CD14-positive monocyte (primary cell): Measurements from ENCODE around the gene ALG5. TPM values are rescaled to one million over a fixed set of nuclear protein-coding genes. Genes with fewer than 3 reads are reported as not detected.

ENCODE experiments used
- DNase-seq, 3 donors: peaks; one replicate each; pipeline ENCODE4 v3.0.0-alpha.2; 2011 to 2022
- H2AFZ ChIP-seq: 2 replicates; pipeline ENCODE4 v1.6.0; 2012; ENCODE audit warnings: mild to moderate bottlenecking, low read depth, low read length, inconsistent platforms; ENCODE audit not compliant: insufficient read depth, poor library complexity, severe bottlenecking
- H3K27ac ChIP-seq, 2 donors: 1 replicate in 1 of 2; 2 replicates in 1 of 2; pipeline ENCODE4 v1.5.1; 2012 to 2013; ENCODE audit warnings: low read length in 2 of 2, control low read depth in 1 of 2, inconsistent platforms in 1 of 2, low read depth in 1 of 2, mild to moderate bottlenecking in 1 of 2
- H3K27me3 ChIP-seq, 2 donors: one replicate each; pipeline versions ENCODE4 v1.6.0 to v1.6.1; 2011 to 2013; ENCODE audit warnings: low read length in 2 of 2; ENCODE audit not compliant: control insufficient read depth in 2 of 2, insufficient read depth in 2 of 2
- H3K36me3 ChIP-seq, 2 donors: replicated peaks in 1 of 2; 1 replicate in 1 of 2; 2 replicates in 1 of 2; pipeline versions ENCODE4 v1.5.1 to v1.6.1; 2012 to 2013; ENCODE audit warnings: low read length in 2 of 2, control low read depth in 1 of 2, inconsistent platforms in 1 of 2, mild to moderate bottlenecking in 1 of 2; ENCODE audit not compliant: insufficient read depth in 2 of 2, control insufficient read depth in 1 of 2
- H3K4me1 ChIP-seq, 2 donors: 1 replicate in 1 of 2; 2 replicates in 1 of 2; pipeline versions ENCODE4 v1.5.1 to v1.6.1; 2012 to 2013; ENCODE audit warnings: low read length in 2 of 2, control low read depth in 1 of 2, inconsistent platforms in 1 of 2, mild to moderate bottlenecking in 1 of 2, moderate library complexity in 1 of 2; ENCODE audit not compliant: insufficient read depth in 2 of 2, control insufficient read depth in 1 of 2
- H3K4me2 ChIP-seq: replicated peaks from 2 replicates; pipeline ENCODE3; 2012; ENCODE audit warnings: low read length, moderate library complexity, mild to moderate bottlenecking; ENCODE audit not compliant: poor library complexity, severe bottlenecking; ENCODE audit errors: extremely low read depth
- H3K4me3 ChIP-seq, 3 experiments: fragments of 200-600 bp in 1 of 3; sonication (generic) in 1 of 3; replicated peaks in 1 of 3; 1 replicate in 2 of 3; 2 replicates in 1 of 3; pipeline ENCODE4 v1.5.1; 2011 to 2013; ENCODE audit warnings: low read length in 3 of 3, mild to moderate bottlenecking in 3 of 3, control low read depth in 2 of 3, low read depth in 2 of 3, inconsistent platforms in 1 of 3, moderate library complexity in 1 of 3
- H3K79me2 ChIP-seq: 2 replicates; pipeline ENCODE4 v1.6.0; 2012; ENCODE audit warnings: mild to moderate bottlenecking, control low read depth, inconsistent platforms, low read length, moderate library complexity; ENCODE audit not compliant: insufficient read depth
- H3K9ac ChIP-seq: 2 replicates; pipeline ENCODE4 v1.6.0; 2017; ENCODE audit warnings: low read length, mild to moderate bottlenecking; ENCODE audit not compliant: insufficient read depth, poor library complexity, severe bottlenecking
- H3K9me3 ChIP-seq, 2 donors: replicated peaks in 1 of 2; 1 replicate in 1 of 2; 2 replicates in 1 of 2; pipeline versions ENCODE4 v1.5.1 to v1.6.1; 2012 to 2013; ENCODE audit warnings: low read length in 2 of 2, control low read depth in 1 of 2; ENCODE audit not compliant: control insufficient read depth in 1 of 2, insufficient read depth in 1 of 2
- H4K20me1 ChIP-seq: 2 replicates; pipeline ENCODE4 v1.6.0; 2012; ENCODE audit warnings: mild to moderate bottlenecking, low read length, control low read depth, moderate library complexity; ENCODE audit not compliant: insufficient read depth
- H3K27ac Mint-ChIP-seq, 7 donors: one replicate each; pipeline ENCODE4 v1.8.0; 2020; ENCODE audit warnings: mild to moderate bottlenecking in 7 of 7, mixed read lengths in 7 of 7, moderate library complexity in 6 of 7, inconsistent platforms in 2 of 7
- H3K27me3 Mint-ChIP-seq, 3 donors: one replicate each; pipeline ENCODE4 v1.8.0; 2021 to 2022; ENCODE audit warnings: low read depth in 3 of 3, mild to moderate bottlenecking in 3 of 3, mixed read lengths in 3 of 3, moderate library complexity in 3 of 3, inconsistent platforms in 1 of 3
- H3K36me3 Mint-ChIP-seq, 2 donors: one replicate each; pipeline ENCODE4 v1.8.0; 2020; ENCODE audit warnings: mixed read lengths in 2 of 2, inconsistent platforms in 1 of 2, mild to moderate bottlenecking in 1 of 2
- H3K4me1 Mint-ChIP-seq: one replicate; pipeline ENCODE4 v1.8.0; 2020; ENCODE audit warnings: mild to moderate bottlenecking, mixed read lengths
- H3K4me3 Mint-ChIP-seq, 2 donors: one replicate each; pipeline ENCODE4 v1.8.0; 2020; ENCODE audit warnings: mild to moderate bottlenecking in 2 of 2, mixed read lengths in 2 of 2, moderate library complexity in 1 of 2
- H3K9me3 Mint-ChIP-seq, 7 donors: one replicate each; pipeline ENCODE4 v1.8.0; 2020 to 2022; ENCODE audit warnings: mixed read lengths in 7 of 7, mild to moderate bottlenecking in 6 of 7, moderate library complexity in 6 of 7, inconsistent platforms in 2 of 7
- CTCF ChIP-seq: fragments of 200-600 bp; IDR thresholded peaks from one replicate; pipeline ENCODE4 v1.8.0; 2022; ENCODE audit warnings: antibody characterized with exemption, mild to moderate bottlenecking
- WGBS: methylation state at CpG from one replicate; pipeline ENCODE4 v1.1.5; 2013; ENCODE audit warnings: missing lambda C conversion rate; ENCODE audit not compliant: insufficient coverage; 5-methylcytosine and 5-hydroxymethylcytosine counted together
- intact Hi-C, 2 donors: fragments of 100-400 bp; cut with micrococcal nuclease; formaldehyde crosslinking; loops; one replicate each; pipeline versions ENCODE4 v1.15.0 to v1.15.1; 2023
- polyA plus RNA-seq, 3 donors: library from polyadenylated mRNA; depleted of rRNA in 1 of 3; unstranded in 2 of 3; stranded (reverse) in 1 of 3; fragments of 300-500 nt in 2 of 3; fragments of >200 nt in 1 of 3; fragmentation: Illumina TruSeq in 2 of 3; gene quantifications; 1 replicate in 2 of 3; 2 replicates in 1 of 3; pipeline ENCODE4 v1.2.3, GENCODE V29; 2012 to 2021

ALG5 gene
- polyA plus RNA-seq, 3 donors: 19.3 to 77.5 (median 73.3) TPM

GRCh38 chr13:36950920-36951319, 48.2 kb downstream of the ALG5 start:
- H4K20me1 ChIP-seq: no peaks in the 10 kb centered on the region
- no peaks in the 10 kb centered on the region for H3K27me3 ChIP-seq
- Mint-ChIP-seq H3K27ac (peak overlapping the region in 1 of 7 donors; percentile 3), H3K27me3 (no peaks in the 10 kb centered on the region), H3K4me3 (no peak overlapping the region), H3K4me1 (no peaks in the 10 kb centered on the region), H3K9me3 (no peaks in the 10 kb centered on the region), H3K36me3 (peaks cover 51 to 64% of the 10 kb centered on the region in 2 donors)
- no peak overlapping the region for H3K27ac ChIP-seq
- no peak overlapping the region for H3K9ac ChIP-seq
- peaks cover 36 to 78% of the 10 kb centered on the region in 2 donors for H3K36me3 ChIP-seq
- WGBS: 40% methylated on average over 1 of the region's 2 CpGs
- no peak overlapping the region for H3K4me2 ChIP-seq
- no peak for DNase-seq
- no peak overlapping the region for H3K4me3 ChIP-seq
- no peaks in the 10 kb centered on the region for H3K4me1 ChIP-seq
- H3K9me3 ChIP-seq: no peaks in the 10 kb centered on the region
- no peak overlapping the region for H2AFZ ChIP-seq
- no peaks in the 10 kb centered on the region for H3K79me2 ChIP-seq
- no peak for TF ChIP-seq CTCF
- intact Hi-C loops: no loop called here

- Histone ChIP-seq H3K27me3 (no peaks in the 10 kb centered on the region), H3K9me3 (no peaks in the 10 kb centered on the region), H3K4me2 (no peak overlapping the region), H3K4me1 (no peaks in the 10 kb centered on the region), H2AFZ (no peak overlapping the region), H3K4me3 (no peak overlapping the region), H3K9ac (no peak overlapping the region), H4K20me1 (no peaks in the 10 kb centered on the region), H3K27ac (no peak overlapping the region), H3K36me3 (peaks cover 36 to 72% of the 10 kb centered on the region in 2 donors), H3K79me2 (no peaks in the 10 kb centered on the region)
- Mint-ChIP-seq H3K27ac (peak overlapping the region in 1 of 7 donors; percentile 5), H3K4me3 (no peak overlapping the region), H3K4me1 (no peaks in the 10 kb centered on the region), H3K9me3 (no peaks in the 10 kb centered on the region), H3K36me3 (peaks cover 47 to 58% of the 10 kb centered on the region in 2 donors), H3K27me3 (no peaks in the 10 kb centered on the region)
- WGBS: 100% methylated on average over 2 of the region's 4 CpGs
- intact Hi-C loops: no loop called here
- no peak for TF ChIP-seq CTCF
- DNase-seq: no peak
These were observed 48.8 kb downstream of the ALG5 start for GRCh38 chr13:36950330-36950729.
